ENCODE measurements around the gene PPM1A.

The PPM1A gene

GRCh38 chr14:60227291-60227690 is 21.7 kb upstream of the PPM1A start:
- TF ChIP-seq ARNTL (CRISPR knock-in tag; IDR thresholded peaks at IDR 0.05; ENCODE audit: borderline replicate concordance, low read depth) (no peak), ESRRG (CRISPR knock-in tag; IDR thresholded peaks at IDR 0.05) (no peak), CSRNP3 (CRISPR knock-in tag; IDR thresholded peaks at IDR 0.05) (no peak), GLIS3 (CRISPR knock-in tag; IDR thresholded peaks at IDR 0.05) (no peak), RARB (CRISPR knock-in tag; IDR thresholded peaks at IDR 0.05) (no peak)
- ATAC-seq: no peak

- no peak for ATAC-seq
Observed at GRCh38 chr14:60229614-60230013, 19.4 kb upstream of the PPM1A start.

GRCh38 chr14:60232185-60232584 is 16.8 kb upstream of the PPM1A start:
- ATAC-seq: no peak
- TF ChIP-seq ZFP30 (CRISPR knock-in tag; IDR thresholded peaks at IDR 0.05) (no peak), OSR1 (CRISPR knock-in tag; IDR thresholded peaks at IDR 0.05) (no peak), ZNF565 (CRISPR knock-in tag; conservative IDR thresholded peaks at IDR 0.05; ENCODE audit: low read depth) (no peak), ZC3H10 (CRISPR knock-in tag; IDR thresholded peaks at IDR 0.05) (no peak), SNAI2 (CRISPR knock-in tag; IDR thresholded peaks at IDR 0.05) (no peak), CSRNP3 (CRISPR knock-in tag; IDR thresholded peaks at IDR 0.05) (no peak), CREB5 (CRISPR knock-in tag; IDR thresholded peaks at IDR 0.05; ENCODE audit: low read depth) (no peak), GLIS3 (CRISPR knock-in tag; IDR thresholded peaks at IDR 0.05) (no peak), POU6F1 (CRISPR knock-in tag; IDR thresholded peaks at IDR 0.05; ENCODE audit: borderline replicate concordance, low read depth) (no peak), PATZ1 (CRISPR knock-in tag; IDR thresholded peaks at IDR 0.05; ENCODE audit: borderline replicate concordance) (no peak)

More at GRCh38 chr14:60229614-60230013, 19.4 kb upstream of the PPM1A start:
- TF ChIP-seq OSR1 (CRISPR knock-in tag; IDR thresholded peaks at IDR 0.05) (no peak), ZC3H10 (CRISPR knock-in tag; IDR thresholded peaks at IDR 0.05) (no peak), CREB5 (CRISPR knock-in tag; IDR thresholded peaks at IDR 0.05; ENCODE audit: low read depth) (no peak), ISL1 (CRISPR knock-in tag; IDR thresholded peaks at IDR 0.05) (no peak), POU6F1 (CRISPR knock-in tag; IDR thresholded peaks at IDR 0.05; ENCODE audit: borderline replicate concordance, low read depth) (no peak), SNAI2 (CRISPR knock-in tag; IDR thresholded peaks at IDR 0.05) (no peak), ZFP3 (CRISPR knock-in tag; IDR thresholded peaks at IDR 0.05) (no peak), TSHZ2 (CRISPR knock-in tag; IDR thresholded peaks at IDR 0.05) (no peak), ZFP30 (CRISPR knock-in tag; IDR thresholded peaks at IDR 0.05) (no peak), ZNF70 (CRISPR knock-in tag; IDR thresholded peaks at IDR 0.05) (no peak), TOX (CRISPR knock-in tag; IDR thresholded peaks at IDR 0.05; ENCODE audit: borderline replicate concordance) (no peak)

Measured in SK-N-SH treated with all-trans-retinoic acid at 6 μM for 48 hours (cell line).